HG02678 (cell line): ENCODE measurements around the gene PTGDR2.
"Not testable (repeated sequence)": the region's sequence is repeated elsewhere in the genome, so short reads cannot be mapped to it uniquely, and the experiment has no call there.

Experiments used
- ATAC-seq: cut with Tn5 transposase; IDR thresholded peaks from one replicate; pipeline ENCODE4 v1.9.1; 2021; ENCODE audit warnings: mild to moderate bottlenecking, moderate library complexity; ENCODE audit not compliant: unreplicated experiment

Gene PTGDR2

GRCh38 chr11:60842668-60843600, 12.8 kb downstream of the PTGDR2 start:
- ATAC-seq = no peak

- peak; percentile 85 for ATAC-seq
Measured at GRCh38 chr11:60841797-60842667, 13.7 kb downstream of the PTGDR2 start, which contains the start of gene CCDC86. Gene CCDC86 (plus strand): TSS chr11:60842113. CDS start chr11:60842125, 12 bp downstream.

GRCh38 chr11:60840470-60841430, 15.0 kb downstream of the PTGDR2 start:
- ATAC-seq = no peak

- no peak for ATAC-seq
Measured at GRCh38 chr11:60838132-60838531, 17.6 kb downstream of the PTGDR2 start.

- ATAC-seq = no peak
Measured at GRCh38 chr11:60836866-60837515, 18.8 kb downstream of the PTGDR2 start.

- ATAC-seq = no peak
Measured at GRCh38 chr11:60835534-60835846, 20.3 kb downstream of the PTGDR2 start.

GRCh38 chr11:60834742-60835533, 20.8 kb downstream of the PTGDR2 start:
- ATAC-seq = no peak

- ATAC-seq = no peak
Measured at GRCh38 chr11:60831501-60832079, 24.2 kb downstream of the PTGDR2 start.

GRCh38 chr11:60831143-60831500, 24.6 kb downstream of the PTGDR2 start:
- ATAC-seq = peak; percentile 84

GRCh38 chr11:60830478-60831142, 25.1 kb downstream of the PTGDR2 start:
- ATAC-seq = peak; percentile 14

GRCh38 chr11:60825790-60826189, 30.0 kb downstream of the PTGDR2 start:
- no peak for ATAC-seq

GRCh38 chr11:60825118-60825517, 30.6 kb downstream of the PTGDR2 start:
- ATAC-seq = no peak

- not testable (repeated sequence) for ATAC-seq
Measured at GRCh38 chr11:60823745-60824306, 31.9 kb downstream of the PTGDR2 start.

GRCh38 chr11:60821827-60822599, 33.7 kb downstream of the PTGDR2 start:
- ATAC-seq = no peak

- no peak for ATAC-seq
Measured at GRCh38 chr11:60818057-60818456, 37.7 kb downstream of the PTGDR2 start.

GRCh38 chr11:60816590-60817157, 39.1 kb downstream of the PTGDR2 start:
- no peak for ATAC-seq

GRCh38 chr11:60814112-60814511, 41.6 kb downstream of the PTGDR2 start:
- no peak for ATAC-seq
